ENCODE data around the gene FAM3A.

GRCh38 chrX:154502989-154503388, 13.0 kb downstream of the FAM3A start:
- TF ChIP-seq CTCF (IDR thresholded peaks at IDR 0.05; ENCODE audit: borderline replicate concordance, extremely low read depth, low read length, poor library complexity, severe bottlenecking) (no peak), EZH2 (IDR thresholded peaks at IDR 0.05; ENCODE audit: borderline replicate concordance, low read depth, low read length, severe bottlenecking) (no peak)

Measured in DND-41 (cell line).